ENCODE measurements around the gene DDX10. TPM values are rescaled to one million over a fixed set of nuclear protein-coding genes. Genes with fewer than 3 reads are reported as not detected.

DDX10 gene
- total RNA-seq, 1 experiment from 2014 or later, result 48.3 TPM

DNA sequence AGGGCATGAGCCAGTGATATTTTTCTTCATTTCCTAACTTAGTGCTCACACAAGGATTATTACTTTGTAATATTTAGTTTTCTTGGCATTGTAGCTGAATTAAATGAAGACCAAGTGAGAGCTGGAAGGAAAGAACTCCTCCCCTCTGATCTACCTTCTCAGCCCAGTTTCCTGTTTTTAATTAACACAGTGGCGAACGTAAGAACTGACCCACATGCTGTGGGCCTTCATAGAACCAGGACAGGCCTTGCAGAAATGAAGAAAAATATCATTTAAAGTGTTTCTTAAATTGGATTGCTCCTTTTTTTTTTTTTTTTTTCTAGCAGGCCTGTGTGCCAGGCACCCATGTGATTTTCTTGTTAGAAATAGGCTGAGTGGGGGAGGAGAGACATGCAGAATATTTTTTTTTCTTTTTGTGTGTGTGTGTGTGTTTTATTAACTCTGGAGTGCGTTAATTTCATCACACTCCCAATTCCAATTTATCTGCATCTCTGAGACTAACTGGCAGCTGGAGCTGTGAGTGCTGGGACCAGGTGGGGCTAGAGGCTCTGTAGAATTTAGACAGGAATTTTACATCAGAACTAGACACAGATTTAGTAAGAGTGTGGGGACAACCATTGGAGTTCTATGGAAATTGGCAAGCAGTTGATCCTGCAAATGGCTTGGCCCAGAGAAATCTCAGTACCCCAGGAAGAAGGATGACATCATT lies 320.5 kb downstream of the DDX10 start:
- no peak overlapping the region for H3K23ac ChIP-seq (ENCODE audit: insufficient read length, low read depth, low read length)
- H3K4me2 ChIP-seq (ENCODE audit: insufficient read depth, insufficient read length, low read length), result no peak overlapping the region
- H3K9ac ChIP-seq (ENCODE audit: extremely low read depth, insufficient read length, low read length), result no peak overlapping the region
- H2AFZ ChIP-seq (ENCODE audit: low read length), result no peak overlapping the region
- Mint-ChIP-seq H3K27me3 (ENCODE audit: low read depth) (no peaks in the 10 kb centered on the region), H3K4me1 (peaks cover 10 to 22% of the 10 kb centered on the region in 2 experiments), H3K36me3 (ENCODE audit: insufficient read depth in 1 of 3, low read depth in 3 of 3) (peaks cover 0 to 6% (median 0%) of the 10 kb centered on the region in 3 experiments; a peak in 1 of 7 replicates), H3K9me3 (no peaks in the 10 kb centered on the region; a peak in 1 of 5 replicates), H3K4me3 (no peak overlapping the region), H3K27ac (peak overlapping the region in 1 of 3 experiments; percentile 82; a peak in 1 of 7 replicates)
- TF ChIP-seq, protein P1, sequence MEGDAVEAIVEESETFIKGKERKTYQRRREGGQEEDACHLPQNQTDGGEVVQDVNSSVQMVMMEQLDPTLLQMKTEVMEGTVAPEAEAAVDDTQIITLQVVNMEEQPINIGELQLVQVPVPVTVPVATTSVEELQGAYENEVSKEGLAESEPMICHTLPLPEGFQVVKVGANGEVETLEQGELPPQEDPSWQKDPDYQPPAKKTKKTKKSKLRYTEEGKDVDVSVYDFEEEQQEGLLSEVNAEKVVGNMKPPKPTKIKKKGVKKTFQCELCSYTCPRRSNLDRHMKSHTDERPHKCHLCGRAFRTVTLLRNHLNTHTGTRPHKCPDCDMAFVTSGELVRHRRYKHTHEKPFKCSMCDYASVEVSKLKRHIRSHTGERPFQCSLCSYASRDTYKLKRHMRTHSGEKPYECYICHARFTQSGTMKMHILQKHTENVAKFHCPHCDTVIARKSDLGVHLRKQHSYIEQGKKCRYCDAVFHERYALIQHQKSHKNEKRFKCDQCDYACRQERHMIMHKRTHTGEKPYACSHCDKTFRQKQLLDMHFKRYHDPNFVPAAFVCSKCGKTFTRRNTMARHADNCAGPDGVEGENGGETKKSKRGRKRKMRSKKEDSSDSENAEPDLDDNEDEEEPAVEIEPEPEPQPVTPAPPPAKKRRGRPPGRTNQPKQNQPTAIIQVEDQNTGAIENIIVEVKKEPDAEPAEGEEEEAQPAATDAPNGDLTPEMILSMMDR (conservative IDR thresholded peaks at IDR 0.05), result no peak
- H3K79me1 ChIP-seq (ENCODE audit: insufficient read depth, low read depth, low read length, poor library complexity, severe bottlenecking), result no peaks in the 10 kb centered on the region
- H3T11ph ChIP-seq (ENCODE audit: low read length), result no peak overlapping the region
- no peak overlapping the region for H2BK120ac ChIP-seq (ENCODE audit: low read depth, low read length, poor library complexity, severe bottlenecking)
- H4K20me1 ChIP-seq (ENCODE audit: control insufficient read depth, insufficient read depth, insufficient read length), result no peaks in the 10 kb centered on the region
- H3K4ac ChIP-seq (ENCODE audit: low read depth, low read length), result no peak overlapping the region
- H2BK20ac ChIP-seq (ENCODE audit: low read depth, low read length, poor library complexity, severe bottlenecking), result no peak overlapping the region
- H3K79me2 ChIP-seq (ENCODE audit: insufficient read depth, low read length), result no peaks in the 10 kb centered on the region
- H4K8ac ChIP-seq (replicated peaks; ENCODE audit: insufficient read length, low read depth, low read length), result no peak overlapping the region
- H2BK15ac ChIP-seq (ENCODE audit: low read depth, low read length), result no peak overlapping the region
- no peak overlapping the region for H3K27ac ChIP-seq (ENCODE audit: insufficient read length, low read depth, low read length)
- H2AK5ac ChIP-seq (ENCODE audit: insufficient read length, low read length), result no peak overlapping the region
- no peaks in the 10 kb centered on the region for H3K9me3 ChIP-seq (ENCODE audit: control insufficient read depth, low read depth, low read length)
- no peak overlapping the region for H4K5ac ChIP-seq (ENCODE audit: insufficient read length, low read depth, low read length)
- H2BK12ac ChIP-seq (ENCODE audit: insufficient read length, low read depth, low read length), result no peak overlapping the region
- no peaks in the 10 kb centered on the region for H3K23me2 ChIP-seq (ENCODE audit: insufficient read length, low read depth, low read length, poor library complexity, severe bottlenecking)
- no peaks in the 10 kb centered on the region for H3K27me3 ChIP-seq (ENCODE audit: insufficient read depth, low read length)
- H3K18ac ChIP-seq (ENCODE audit: insufficient read length, low read depth, low read length), result no peak overlapping the region
- DNase-seq, result no peak
- H3K14ac ChIP-seq (ENCODE audit: insufficient read depth, low read length), result no peak overlapping the region; the same call in 1 of the 2 replicates
- H3K4me1 ChIP-seq (ENCODE audit: insufficient read depth, low read length), result peaks cover 2% of the 10 kb centered on the region; the same call in 1 of the 2 replicates
- no peak overlapping the region for H4K91ac ChIP-seq (ENCODE audit: insufficient read length, low read depth, low read length)
- WGBS (ENCODE audit: extremely low coverage, insufficient read length, low lambda C conversion rate), result no CpG with 5 or more reads among the region's 3 CpGs
- H2BK5ac ChIP-seq (ENCODE audit: insufficient read length, low read length), result no peak overlapping the region
- no peak overlapping the region for H3K56ac ChIP-seq (ENCODE audit: insufficient read length, low read depth, low read length)
